NCI-H146 treated with DMSO at 0.1 percent for 48 hours (cell line): ENCODE measurements around the gene LCE1D.

Experiments
- DNase-seq: peaks from one replicate; lab custom pipeline; 2025; ENCODE audit not compliant: unreplicated experiment; lab: John Stamatoyannopoulos, UW

The LCE1D gene

DNA sequence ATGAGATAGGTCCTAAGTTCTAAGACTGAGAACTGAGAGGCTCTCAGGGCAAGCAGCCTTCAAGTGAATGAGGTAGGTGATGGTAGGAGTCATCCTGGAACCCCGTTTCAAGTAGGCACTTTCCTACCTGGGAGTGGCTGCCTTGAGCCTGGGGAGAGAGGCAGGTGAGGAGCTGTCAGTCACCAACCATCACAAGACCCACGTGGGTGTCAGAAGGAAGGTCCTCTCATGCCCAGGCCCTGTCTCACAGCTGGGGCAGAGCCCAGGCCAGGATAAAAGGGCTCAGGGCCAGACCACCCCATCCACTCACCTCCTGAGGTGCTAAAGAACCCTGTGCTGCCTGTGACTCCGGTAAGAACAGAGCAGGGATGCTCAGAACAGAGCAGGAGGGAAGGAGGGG lies at the start of gene LCE1D:
TSS of gene LCE1D (plus strand) at position 301 of the 400 bp plus-strand sequence. CDS start 1,074 bp downstream, outside the sequence.
- DNase-seq: no peak

DNA sequence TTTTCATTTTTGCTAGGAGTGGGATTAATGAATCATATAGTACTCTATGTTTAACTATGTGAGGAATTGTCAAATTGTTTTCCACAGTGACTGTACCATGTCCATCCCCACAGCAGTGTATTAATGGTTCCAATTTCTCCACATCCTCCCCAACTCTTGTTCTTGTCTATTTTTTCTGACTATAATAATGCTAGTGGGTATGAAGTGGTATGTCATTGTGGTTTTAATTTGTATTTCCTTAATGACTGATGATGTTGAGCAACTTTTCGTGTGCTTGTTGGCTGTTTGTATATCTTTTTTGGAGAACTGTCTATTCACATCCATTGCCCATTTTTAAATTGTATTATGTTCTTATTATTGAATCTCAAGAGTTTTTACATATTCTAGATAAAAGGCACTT lies 48.7 kb upstream of the LCE1D start:
- no peak for DNase-seq

DNA sequence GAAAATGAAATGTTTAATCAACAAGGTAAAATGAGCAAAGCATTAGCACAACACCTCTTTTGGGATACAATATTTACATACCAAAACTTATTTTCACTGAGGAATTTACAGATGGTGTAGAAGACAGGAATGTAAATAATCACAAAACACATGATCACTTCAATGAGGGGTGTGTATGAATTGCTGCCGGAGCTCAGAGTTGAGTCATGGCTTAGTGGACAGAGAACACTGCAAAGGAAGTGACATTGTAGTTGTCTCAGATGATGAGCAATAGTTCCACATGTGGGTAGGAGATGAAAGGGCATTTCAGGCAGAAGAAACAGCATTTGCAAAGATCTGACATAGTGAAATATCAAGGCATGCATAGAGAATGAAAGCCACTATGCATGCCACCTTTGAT lies 44.3 kb upstream of the LCE1D start:
- DNase-seq: no peak

DNA sequence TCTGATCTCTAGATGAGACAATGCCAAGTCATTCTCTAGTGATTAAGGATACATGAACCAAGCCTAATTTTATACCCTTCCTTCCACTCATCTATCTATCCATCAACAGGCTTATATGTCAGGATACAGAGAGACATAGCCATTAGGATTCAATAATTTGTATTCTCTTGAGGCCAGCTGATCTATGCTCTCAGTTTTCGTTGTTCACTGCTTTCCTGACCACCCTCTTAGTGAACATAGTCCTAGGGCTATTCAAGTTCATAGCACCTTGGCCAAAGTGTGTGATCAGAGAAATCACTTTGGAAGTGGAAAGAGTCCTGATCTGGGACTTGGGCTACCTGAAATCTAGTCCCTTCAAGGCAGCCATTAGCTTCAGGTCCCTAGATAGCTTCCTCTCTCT lies 42.9 kb upstream of the LCE1D start:
- DNase-seq: no peak

- DNase-seq: no peak
Measured at GRCh38 chr1:152756872-152757271, 39.6 kb upstream of the LCE1D start.

GRCh38 chr1:152757747-152758146 lies 38.8 kb upstream of the LCE1D start, which contains the start of gene KPRP:
TSS of gene KPRP (plus strand) at chr1:152758025. CDS start at chr1:152759589, 1,564 bp downstream.
- DNase-seq: no peak

- DNase-seq: no peak
Measured at GRCh38 chr1:152758636-152759035, 37.9 kb upstream of the LCE1D start.

GRCh38 chr1:152759453-152760173 lies 36.9 kb upstream of the LCE1D start:
- DNase-seq: no peak

- no peak for DNase-seq
Measured at GRCh38 chr1:152760551-152761190, 35.9 kb upstream of the LCE1D start.

DNA sequence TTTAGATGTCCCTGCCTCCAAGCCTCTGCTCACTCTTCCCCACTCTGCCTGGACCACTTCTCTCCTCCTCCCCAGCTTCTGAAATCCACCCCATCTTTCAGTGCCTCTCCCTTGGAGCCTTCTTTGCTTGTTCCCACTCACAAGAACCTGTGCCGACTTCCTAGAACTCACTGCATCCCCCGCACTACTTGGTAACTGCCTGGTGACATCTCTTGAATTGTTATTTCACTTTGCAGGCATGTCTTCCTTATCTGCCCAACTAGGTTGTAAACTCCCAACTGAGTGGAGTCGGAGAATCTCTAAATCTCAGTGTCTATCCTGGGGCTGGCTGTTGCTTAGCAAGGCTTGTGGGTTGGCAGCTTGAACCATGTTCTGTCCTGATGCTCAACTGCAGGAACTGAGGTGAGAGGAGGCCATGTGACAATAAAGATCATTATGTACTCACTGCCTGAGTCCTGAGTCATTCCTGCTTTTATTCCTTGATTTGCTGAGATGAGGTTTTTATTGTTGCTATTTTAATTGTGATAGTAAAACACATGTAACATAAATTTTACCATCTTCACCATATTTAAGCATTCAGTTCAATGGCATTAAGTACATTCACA lies 34.8 kb upstream of the LCE1D start:
- no peak for DNase-seq

DNA sequence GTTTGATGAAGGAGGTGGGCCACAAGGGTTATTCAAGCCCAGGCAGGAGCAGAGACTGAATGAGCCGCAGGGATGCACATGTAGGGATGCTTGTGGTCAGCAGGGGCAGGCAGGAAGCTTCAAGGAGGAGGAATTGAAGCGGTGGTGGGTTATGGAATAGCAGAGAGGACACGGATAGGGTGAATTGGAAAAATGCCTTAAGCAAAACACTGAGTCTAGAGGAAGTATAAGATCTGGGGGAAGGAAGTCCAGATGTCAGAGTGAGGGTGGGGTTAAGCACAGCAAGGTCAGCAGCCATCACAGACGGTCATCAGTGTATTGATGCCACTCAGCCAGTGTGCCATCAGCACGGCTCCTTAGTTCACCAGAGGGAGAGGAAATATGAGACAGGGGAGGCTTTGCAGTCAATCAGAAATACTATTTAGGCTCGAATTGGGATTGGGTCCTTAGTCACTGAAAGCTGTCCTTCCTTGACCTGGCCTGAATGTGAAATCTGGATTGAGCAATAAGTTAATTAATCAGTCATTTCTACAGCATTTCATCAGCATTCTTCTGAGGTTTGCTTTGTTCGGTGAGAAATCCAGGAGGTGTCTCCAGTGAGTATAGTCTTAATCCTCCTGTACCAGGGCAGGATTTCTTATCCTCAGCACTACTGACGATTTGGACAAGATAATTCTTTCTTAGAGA lies 27.5 kb upstream of the LCE1D start:
- DNase-seq: no peak

DNA sequence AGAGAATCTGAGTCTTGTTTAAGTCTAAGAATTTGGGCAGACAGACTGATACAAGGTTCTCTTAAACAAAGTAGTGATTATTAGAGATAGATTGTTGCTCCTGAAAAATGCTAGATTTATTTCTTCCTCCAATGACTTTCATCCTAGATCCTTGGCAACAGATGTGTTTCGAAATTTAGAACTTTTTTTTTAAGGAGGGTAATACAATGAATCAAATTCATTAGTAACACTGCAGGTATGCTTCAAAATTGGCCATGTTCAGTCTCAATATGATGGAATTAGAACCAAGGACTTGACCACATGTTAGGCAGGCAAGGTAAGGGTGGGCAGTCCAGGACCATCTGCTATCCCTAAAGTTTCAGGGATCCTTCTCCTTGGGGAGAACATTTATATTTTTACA lies 26.1 kb upstream of the LCE1D start:
- no peak for DNase-seq

DNA sequence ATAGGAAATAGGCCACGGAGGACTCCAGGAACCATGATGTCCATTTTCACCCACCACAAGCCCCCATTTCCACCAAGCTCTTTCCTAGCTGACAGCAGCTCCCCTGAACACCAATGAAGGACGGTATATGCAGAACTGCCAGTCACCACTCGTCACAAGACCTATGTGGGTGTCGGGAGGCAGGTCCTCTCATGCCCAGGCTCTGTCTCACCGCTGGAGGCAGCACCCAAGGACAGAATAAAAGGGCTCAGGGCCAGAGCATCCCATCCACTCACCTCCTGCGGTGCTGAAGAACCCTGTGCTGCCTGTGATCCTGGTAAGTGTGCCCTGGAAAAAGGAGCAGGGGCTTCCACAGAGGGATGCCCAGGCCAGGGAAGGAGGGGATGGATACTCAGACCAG lies 21.6 kb upstream of the LCE1D start, which contains the start of gene LCE1F:
TSS of gene LCE1F (plus strand) at position 266 of the 400 bp plus-strand sequence. CDS start 1,232 bp downstream, outside the sequence.
- DNase-seq: no peak

DNA sequence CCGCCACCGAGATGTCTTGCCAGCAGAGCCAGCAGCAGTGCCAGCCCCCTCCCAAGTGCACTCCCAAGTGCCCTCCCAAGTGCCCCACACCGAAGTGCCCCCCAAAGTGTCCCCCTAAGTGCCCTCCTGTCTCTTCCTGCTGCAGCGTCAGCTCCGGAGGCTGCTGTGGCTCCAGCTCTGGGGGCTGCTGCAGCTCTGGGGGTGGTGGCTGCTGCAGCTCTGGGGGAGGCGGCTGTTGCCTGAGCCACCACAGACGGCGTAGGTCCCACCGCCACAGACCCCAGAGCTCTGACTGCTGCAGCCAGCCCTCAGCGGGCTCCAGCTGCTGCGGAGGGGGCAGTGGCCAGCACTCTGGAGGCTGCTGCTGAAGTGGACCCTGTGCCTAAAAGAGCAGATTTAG lies 20.2 kb upstream of the LCE1D start:
- no peak for DNase-seq

GRCh38 chr1:152777510-152778137 lies 18.9 kb upstream of the LCE1D start:
- no peak for DNase-seq

GRCh38 chr1:152783095-152783494 lies 13.4 kb upstream of the LCE1D start:
- DNase-seq: no peak

DNA sequence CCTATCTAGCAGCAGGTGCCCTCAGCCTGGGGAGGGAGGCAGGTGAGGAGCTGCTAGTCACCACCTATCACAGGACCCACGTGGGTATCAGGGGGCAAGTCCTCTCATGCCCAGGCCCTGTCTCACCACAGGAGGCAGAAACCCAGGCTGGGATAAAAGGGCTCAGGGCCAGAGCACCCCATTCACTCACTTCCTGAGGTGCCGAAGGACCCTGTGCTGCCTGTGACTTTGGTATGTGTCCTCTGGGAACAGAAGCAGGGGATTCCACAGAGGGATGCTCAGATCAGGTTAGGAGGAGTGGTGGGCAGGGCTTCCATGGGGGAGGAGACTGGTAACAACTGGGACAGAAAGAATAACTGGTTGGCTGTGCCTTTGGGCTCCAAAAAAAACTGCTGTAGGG lies 10.4 kb upstream of the LCE1D start, which contains the start of gene LCE1E:
TSS of gene LCE1E (plus strand) at position 181 of the 400 bp plus-strand sequence. CDS start 1,043 bp downstream, outside the sequence.
- no peak for DNase-seq

GRCh38 chr1:152795686-152796085 lies 835 bp upstream of the LCE1D start:
- no peak for DNase-seq

- DNase-seq: no peak
Measured at GRCh38 chr1:152801333-152801732, 4.8 kb downstream of the LCE1D start.

- no peak for DNase-seq
Measured at GRCh38 chr1:152806576-152806975, 10.1 kb downstream of the LCE1D start, which contains the start of gene LCE1C. TSS of gene LCE1C (minus strand) at chr1:152806651. CDS start at chr1:152805478, 1,173 bp downstream.

GRCh38 chr1:152811050-152811449 lies 14.5 kb downstream of the LCE1D start:
- DNase-seq: no peak
